Activated T-cell treated with anti-CD3 and anti-CD28 coated beads for 4 hours (primary cell): Measurements from ENCODE around the gene S100A16.
"Not testable (repeated sequence)": the region's sequence is repeated elsewhere in the genome, so short reads cannot be mapped to it uniquely, and the experiment has no call there.

Source experiments
- DNase-seq: peaks from one replicate; pipeline ENCODE4 v3.0.0-alpha.2; 2020

S100A16 gene

GRCh38 chr1:153583514-153583913 is 29.4 kb downstream of the S100A16 start:
- DNase-seq, result not testable (repeated sequence)

DNA sequence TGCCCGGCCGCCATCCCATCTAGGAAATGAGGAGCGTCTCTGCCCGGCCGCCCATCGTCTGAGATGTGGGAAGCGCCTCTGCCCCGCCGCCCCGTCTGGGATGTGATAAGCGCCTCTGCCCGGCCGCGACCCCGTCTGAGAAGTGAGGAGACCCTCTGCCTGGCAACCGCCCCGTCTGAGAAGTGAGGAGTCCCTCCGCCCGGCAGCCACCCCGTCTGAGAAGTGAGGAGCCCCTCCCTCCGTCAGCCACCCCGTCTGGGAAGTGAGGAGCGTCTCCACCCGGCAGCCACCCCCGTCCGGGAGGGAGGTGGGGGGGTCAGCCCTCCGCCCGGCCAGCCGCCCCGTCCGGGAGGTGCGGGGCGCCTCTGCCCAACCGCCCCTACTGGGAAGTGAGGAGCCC is 30.1 kb downstream of the S100A16 start:
- DNase-seq, result not testable (repeated sequence)

DNA sequence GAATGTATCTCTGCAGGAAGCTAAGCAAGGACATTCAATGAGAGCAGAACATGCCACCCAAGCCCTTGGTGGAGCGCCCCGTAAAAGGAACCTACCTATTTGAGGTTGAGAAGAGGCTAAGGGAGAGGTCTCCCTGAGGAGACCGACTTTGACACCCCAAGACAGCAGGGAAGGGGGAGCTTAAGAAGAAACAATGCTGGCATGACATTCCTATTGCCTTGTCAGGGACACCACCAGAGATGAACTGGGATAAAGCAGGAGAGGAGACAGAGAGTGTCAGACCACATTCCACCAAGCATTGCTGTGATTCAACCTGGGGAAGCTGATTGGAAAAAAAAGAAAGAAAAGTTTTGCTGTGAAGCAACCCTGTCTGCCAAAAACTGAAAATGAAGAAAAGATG is 34.0 kb downstream of the S100A16 start:
- DNase-seq, result no peak

DNA sequence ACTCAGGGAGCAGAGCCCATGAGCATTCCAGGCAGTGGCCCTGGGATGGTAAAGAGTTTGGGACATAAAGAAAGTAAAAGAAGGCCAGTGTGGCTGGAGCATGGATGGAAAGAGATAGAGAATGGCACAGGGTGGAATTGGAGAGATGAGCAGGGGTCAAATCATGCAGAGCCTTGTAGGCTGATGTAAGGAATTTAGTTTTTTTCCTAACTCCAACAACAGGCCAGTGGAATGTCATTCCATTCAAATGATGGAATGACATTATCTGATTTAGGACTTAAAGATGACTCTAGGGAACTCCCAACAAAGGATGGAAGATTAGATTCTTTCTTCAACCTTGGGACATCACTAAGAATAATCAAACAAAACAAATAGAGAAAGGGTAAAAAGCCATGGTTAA is 34.4 kb downstream of the S100A16 start:
- no peak for DNase-seq

- no peak for DNase-seq
Measured at GRCh38 chr1:153577624-153578051, 35.3 kb downstream of the S100A16 start.

DNA sequence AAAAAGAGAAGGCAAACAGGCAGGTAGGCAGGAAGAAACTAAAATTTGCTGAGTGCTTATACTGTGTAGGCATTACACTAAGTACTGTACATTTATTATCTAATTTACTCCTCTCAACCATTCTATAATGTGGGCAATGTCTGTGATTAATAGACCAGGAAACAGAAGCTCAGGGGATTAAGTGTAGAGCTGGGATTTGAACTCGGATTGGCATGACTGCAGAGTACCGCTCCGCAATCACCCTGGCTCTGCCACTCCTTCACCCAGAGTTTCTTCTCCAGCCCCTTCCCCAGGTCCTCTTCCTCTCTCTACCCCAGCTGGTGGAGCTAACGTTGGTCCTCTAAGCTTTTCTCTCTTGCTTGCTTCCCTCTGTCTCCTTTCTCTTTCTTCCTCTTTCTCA is 35.8 kb downstream of the S100A16 start:
- DNase-seq, result no peak

DNA sequence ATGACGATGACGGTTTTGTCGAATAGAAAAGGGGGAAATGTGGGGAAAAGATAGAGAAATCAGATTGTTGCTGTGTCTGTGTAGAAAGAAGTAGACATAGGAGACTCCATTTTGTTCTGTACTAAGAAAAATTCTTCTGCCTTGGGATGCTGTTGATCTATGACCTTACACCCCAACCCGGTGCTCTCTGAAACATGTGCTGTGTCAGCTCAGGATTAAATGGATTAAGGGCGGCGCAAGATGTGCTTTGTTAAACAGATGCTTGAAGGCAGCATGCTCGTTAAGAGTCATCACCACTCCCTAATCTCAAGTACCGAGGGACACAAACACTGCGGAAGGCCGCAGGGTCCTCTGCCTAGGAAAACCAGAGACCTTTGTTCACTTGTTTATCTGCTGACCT is 37.4 kb downstream of the S100A16 start:
- DNase-seq, result not testable (repeated sequence)

- DNase-seq, result not testable (repeated sequence)
Measured at GRCh38 chr1:153575081-153575491, 37.9 kb downstream of the S100A16 start.

DNA sequence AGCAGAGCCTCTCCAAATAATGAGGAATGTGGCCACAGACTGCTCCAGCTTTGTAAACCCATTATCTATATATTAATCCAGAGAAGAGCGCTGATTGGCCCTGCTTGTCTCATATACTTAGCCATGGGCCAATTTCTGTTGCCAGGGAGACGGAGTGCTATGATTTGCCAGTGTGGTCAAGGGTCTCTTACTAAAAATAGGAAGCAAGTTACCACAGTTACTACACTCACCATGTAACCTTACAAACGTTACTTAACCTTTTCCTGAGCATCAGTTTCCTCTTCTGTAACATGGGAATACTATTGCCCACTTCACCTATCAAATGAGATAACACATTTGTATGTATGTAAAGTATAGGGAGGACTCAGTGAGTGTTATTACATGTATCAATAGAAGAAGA is 39.6 kb downstream of the S100A16 start:
- DNase-seq, result no peak

- DNase-seq, result peak; percentile 19
Measured at GRCh38 chr1:153572569-153573015, 40.3 kb downstream of the S100A16 start.

DNA sequence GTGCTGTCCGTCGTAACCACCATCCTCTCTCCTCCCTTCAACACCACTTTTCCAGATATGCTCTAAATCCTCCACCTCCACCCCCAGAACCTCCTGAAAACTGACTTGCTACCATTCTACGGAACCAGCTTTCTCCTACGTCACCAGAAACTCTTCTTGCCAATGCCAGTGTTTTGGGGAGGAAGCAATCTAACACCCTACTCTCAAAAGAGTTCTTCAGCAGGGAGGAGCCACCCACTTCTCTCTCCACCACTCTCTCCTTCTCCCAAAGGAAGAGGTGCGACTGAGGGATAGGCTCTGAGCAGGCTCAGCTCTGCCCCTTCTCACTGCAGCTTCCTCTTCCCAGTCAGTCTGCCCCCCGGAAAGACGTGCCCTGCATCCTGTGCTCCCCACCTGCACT is 41.2 kb downstream of the S100A16 start:
- no peak for DNase-seq

DNA sequence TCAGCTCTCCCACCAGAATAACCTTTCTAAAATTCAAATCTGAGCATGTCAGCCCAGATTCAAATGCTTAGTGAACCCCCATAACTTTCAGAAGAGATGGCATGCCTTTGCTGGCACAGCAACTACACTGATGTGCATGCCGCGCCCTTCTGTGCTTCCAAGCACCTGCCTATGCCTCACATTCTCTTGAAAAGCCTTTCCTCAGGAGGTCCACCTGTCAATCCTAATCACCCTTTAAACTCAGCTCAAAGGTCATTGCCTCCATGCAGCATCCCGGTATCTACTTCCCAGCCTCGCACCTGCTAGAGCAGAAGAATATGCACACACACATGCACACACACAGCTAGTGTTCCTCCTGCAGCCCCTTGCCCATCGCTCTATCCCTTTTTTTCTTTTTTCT is 42.1 kb downstream of the S100A16 start:
- DNase-seq, result no peak

- DNase-seq, result no peak
Measured at GRCh38 chr1:153569465-153569864, 43.5 kb downstream of the S100A16 start.

- peak; percentile 75 for DNase-seq
Measured at GRCh38 chr1:153568367-153569099, 44.4 kb downstream of the S100A16 start.

GRCh38 chr1:153567621-153568366 is 45.1 kb downstream of the S100A16 start:
- DNase-seq, result peak; percentile 27

GRCh38 chr1:153566414-153567371 is 46.2 kb downstream of the S100A16 start:
- DNase-seq, result peak; percentile 86

DNA sequence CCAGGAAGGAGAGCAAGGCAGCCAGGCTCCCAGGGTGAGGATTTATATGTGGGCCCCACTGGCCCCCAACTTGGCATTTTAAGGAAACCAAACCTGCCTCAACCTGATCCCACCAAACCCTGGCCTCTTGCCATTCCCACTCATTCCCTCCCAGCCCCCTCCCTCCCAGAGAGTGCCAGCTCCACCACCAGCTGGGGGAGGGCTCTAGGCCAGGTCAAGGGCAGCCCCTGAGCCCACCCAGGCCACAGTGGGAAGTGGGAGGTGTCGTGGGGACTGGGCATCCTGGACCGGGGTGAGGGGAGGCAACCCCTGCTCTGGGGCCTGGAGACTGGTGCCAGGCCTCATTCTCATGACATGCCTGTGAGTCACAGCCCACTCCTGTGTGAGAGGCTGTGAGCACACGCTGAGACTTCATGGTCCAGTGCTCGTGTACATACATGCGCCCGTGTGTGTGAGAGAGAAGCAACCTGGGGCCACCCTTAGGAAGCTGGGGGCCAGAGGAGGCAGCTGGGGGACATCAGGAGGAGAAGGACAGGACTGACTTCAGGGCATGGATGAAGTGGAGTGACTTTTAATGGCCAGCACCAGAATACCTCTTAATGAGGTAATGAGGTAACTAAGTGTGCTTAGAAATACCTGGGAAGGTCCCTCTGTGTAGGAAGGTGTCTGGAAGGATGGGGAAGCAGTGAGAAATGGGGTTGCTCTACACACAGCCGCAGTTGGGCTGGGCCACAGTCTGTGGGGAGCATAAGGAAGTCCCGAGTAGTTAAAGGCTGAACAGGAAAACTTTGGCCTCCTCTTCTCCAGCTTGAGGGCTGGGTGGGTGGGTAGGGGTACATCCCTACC is 47.2 kb downstream of the S100A16 start, which contains the start of gene S100A2:
Gene S100A2 (minus strand): TSS at position 316 of the 846 bp plus-strand sequence. CDS start 1,967 bp downstream, outside the sequence.
- DNase-seq, result peak; percentile 40

DNA sequence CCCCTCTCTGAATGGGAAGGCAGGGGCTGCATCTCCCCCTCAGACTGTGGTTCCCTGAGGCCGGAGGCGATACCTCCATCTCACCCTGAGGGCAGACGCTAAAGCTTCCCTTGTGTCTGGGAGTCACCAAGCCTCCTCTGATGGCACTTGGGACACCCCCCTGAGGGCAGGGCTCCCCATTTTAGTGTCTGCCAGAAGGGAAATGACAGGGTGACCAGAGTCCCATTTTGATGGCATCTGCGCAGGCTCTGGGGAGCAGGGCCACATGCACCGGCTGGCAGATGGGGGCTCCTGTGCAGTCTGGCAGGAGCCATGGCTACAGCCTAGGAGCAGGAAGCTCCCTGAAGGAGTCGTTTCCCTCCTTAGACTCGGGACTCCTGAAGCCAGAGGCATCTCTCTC is 48.9 kb downstream of the S100A16 start:
- DNase-seq, result no peak

DNA sequence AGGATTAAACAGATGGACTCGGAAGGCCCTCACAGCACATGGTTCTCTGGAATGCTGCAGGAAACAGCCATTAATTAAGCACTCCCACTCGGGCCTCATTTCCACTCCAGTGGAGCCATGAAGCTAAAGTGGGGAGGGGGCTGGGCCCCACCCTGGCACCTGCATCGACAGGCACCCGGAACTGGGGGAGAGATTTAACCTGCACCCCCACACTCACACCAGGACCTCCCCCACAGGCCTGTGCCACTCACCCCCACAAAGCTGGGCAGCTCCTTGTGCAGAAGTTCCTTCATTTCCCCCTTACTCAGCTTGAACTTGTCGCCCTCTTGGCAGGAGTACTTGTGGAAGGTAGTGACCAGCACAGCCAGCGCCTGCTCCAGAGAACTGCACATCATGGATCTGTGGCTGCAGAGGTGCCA is 49.4 kb downstream of the S100A16 start:
- no peak for DNase-seq

GRCh38 chr1:153562021-153562420 is 50.9 kb downstream of the S100A16 start:
- DNase-seq, result not testable (repeated sequence)

- no peak for DNase-seq
Measured at GRCh38 chr1:153561466-153561985, 51.4 kb downstream of the S100A16 start.
